A204.1 (cell line): Measurements from ENCODE around the gene SUN3.
"Not testable (repeated sequence)": the region's sequence is repeated elsewhere in the genome, so short reads cannot be mapped to it uniquely, and the experiment has no call there.

Experiments
- FAIRE-seq: peaks from 2 replicates; lab custom pipeline; 2012; peaks lifted over from hg19 to GRCh38; lab: Jason Lieb, UNC

Gene SUN3

GRCh38 chr7:48025624-48026023 lies 3.3 kb downstream of the SUN3 start:
- no peak for FAIRE-seq

DNA sequence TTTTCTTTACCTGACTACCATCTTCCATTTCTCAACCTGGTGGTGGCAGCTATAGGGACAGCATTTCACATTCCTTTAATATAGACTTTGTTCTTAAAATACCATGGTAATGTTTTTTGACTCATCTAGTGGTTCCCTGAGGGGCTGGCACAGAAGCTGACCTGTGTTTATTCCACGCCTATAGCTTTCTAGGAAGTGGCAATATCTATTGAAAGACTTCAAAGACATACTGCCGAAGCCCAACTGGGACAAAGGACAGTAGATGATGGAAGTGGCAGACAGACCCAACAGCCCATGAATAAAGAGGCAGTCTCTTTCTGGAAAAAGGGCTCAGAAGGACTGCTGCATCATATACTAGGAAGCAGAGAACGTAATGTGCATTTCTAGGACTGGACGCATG lies 11.2 kb downstream of the SUN3 start:
- no peak for FAIRE-seq

DNA sequence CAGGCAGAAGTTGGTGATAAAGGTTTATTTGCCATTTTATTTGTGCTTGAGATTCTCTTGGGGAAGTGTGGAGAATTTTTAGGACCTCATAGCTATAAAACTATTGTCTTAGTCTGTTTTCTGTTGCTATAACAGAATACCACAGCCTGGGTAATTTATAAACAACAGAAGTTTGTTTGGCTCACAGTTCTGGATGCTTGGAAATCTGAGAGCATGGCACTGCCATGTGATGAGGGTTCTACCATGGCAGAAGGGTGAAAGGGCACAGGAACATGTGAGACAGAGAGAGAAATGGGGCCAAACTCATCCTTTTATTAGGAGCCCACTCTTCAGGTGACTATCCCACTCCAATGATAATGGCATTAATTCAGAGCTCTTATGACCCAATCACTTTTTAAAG lies 12.3 kb downstream of the SUN3 start:
- no peak for FAIRE-seq

- no peak for FAIRE-seq
These were observed 17.0 kb downstream of the SUN3 start for GRCh38 chr7:48011951-48012350.

GRCh38 chr7:48011323-48011722 lies 17.6 kb downstream of the SUN3 start:
- FAIRE-seq = no peak

DNA sequence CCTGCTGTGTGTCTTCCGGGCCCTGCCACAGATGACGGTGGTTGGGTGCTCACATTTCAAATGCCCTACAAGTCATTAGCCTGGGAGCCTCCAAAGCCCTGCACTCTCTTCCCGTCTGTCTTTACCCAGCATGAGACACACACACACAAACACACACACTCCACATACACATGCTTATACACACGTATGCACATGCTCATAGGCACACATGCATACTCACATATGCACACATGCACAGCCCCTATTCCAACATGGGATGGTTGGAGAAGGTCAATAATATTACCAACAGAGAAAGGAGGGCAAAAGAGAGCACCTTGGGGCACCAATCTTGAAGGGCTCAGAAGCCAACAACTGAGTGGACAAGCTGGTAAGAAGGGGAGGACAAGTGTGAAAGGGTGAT lies 19.0 kb downstream of the SUN3 start:
- no peak for FAIRE-seq

GRCh38 chr7:48009257-48009656 lies 19.6 kb downstream of the SUN3 start:
- no peak for FAIRE-seq

DNA sequence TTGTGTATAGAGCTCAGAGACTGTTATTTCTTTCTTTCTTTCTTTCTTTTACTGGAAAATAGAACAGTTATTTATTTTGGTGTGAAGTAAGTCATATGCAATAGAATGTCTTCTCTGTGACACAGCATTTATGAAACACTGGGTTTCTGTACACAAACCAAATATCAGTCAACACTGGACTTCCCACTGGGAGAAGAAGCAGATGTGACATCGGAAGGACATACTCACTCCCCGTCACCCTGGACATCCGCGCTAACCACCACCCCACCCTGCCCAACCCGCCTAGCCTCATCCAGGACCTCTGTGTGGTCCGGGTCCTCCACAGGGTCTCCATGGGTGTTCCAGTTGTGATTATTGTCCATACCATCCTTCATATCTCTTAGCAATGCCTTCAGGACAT lies 22.0 kb downstream of the SUN3 start:
- no peak for FAIRE-seq

DNA sequence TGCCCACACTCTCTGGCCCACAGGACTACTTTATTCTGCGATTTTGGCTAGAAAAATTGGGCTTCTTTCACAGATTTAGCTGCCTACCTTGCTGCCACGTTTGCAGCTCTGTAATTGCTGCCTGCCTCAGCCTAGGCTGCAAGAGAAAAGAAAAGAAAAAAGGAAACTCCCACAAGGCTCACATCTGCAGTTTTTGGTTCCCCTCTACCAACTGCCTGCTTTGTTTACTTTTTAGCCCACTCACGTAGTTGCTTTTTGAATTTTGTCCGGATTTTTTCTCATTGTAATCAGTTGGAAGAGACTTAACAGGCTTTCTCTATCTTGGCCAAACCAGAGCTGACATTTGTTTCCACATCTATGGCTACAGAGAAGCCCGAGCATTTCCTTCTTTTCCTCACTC lies 24.3 kb downstream of the SUN3 start:
- no peak for FAIRE-seq

DNA sequence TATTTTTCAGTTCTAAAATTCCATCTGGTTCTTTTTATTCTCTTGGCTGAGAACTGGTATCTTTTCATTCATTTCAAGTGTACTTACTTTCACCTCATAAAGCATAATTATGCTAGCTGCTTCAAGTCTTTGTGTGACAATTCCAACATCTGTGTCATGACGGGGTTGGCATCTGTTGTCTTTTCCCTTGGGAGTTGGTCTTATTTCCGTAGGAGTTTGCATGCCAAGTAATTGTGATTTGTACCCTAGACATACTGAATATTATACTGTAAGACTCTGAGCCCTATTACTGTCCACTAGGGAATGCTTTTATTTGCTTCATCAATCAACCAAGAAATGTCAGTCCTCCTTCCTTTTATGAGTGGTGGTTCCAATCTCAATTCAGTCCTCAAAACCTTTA lies 24.9 kb downstream of the SUN3 start:
- FAIRE-seq = no peak

DNA sequence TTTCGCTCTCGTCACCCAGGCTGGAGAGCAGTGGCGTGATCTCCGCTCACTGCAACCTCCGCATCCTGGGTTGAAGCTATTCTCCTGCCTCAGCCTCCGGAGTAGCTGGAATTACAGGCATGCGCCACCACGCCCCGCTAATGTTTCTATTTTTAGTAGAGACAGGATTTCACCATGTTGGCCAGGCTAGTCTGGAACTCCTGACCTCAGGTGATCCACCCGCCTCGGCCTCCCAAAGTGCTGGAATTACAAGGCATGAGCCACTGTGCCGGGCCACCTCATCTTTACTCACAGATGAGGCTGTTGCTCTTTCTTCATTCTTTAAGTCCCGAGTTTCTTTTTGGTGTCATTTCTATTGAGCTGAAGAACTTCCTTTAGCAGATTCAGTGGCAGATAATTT lies 28.7 kb downstream of the SUN3 start:
- FAIRE-seq = not testable (repeated sequence)

- FAIRE-seq = no peak
These were observed 29.5 kb downstream of the SUN3 start for GRCh38 chr7:47999413-47999812.

- FAIRE-seq = no peak
These were observed 36.5 kb downstream of the SUN3 start for GRCh38 chr7:47992446-47992845.

DNA sequence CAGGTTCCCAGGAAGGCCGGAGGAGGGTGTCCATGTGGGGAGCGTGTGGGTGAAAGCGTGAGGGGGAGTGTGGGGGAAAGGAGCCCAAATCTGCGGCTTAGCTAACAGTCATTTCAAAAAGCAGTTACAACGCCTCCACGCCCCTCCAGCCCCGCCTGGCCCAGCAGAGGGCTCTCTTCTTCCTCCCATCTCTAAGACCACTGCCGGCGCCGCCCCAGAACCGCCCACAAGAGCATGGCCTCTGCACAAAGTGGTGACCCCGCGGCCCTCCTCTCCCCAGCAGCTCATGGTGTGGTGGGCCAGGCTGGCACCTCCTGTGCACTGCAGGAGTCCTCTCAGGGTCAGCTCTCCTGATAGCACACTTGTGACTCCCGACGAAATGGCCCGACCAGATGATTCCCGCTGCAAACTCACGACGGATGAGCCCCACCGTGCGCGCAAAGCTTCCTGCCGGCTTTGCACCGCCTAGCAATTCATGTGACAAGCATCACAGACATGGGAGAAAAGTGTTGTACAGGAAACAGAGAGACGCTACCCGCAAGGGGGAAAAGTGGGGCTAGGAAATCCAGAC lies 37.1 kb downstream of the SUN3 start:
- FAIRE-seq = no peak

- no peak for FAIRE-seq
These were observed 37.6 kb downstream of the SUN3 start for GRCh38 chr7:47991270-47991669.

GRCh38 chr7:47990592-47990991 lies 38.3 kb downstream of the SUN3 start:
- no peak for FAIRE-seq

DNA sequence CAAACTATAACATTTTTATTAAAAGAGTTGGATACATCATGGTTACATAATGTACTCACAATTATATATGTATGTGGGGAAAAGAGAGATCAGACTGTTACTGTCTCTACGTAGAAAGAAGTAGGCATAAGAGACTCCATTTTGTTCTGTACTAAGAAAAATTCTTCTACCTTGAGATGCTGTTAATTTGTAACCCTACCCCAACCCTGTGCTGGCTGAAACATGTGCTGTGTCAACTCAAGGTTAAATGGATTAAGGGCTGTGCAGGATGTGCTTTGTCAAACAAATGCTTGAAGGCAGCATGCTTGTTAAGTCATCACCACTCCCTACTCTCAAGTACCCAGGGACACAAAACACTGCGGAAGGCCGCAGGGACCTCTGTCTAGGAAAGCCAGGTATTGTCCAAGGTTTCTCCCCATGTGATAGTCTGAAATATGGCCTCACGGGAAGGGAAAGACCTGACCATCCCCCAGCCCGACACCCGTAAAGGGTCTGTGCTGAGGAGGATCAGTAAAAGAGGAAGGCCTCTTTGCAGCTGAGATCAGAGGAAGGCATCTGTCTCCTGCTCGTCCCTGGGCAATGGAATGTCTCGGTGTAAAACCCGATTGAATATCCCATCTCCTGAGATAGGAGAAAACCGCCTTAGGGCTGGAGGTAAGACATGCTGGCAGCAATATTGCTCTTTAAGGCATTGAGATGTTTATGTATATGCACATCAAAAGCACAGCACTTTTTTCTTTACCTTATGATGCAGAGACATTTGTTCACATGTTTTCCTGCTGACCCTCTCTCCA lies 39.1 kb downstream of the SUN3 start:
- not testable (repeated sequence) for FAIRE-seq

- no peak for FAIRE-seq
These were observed 40.2 kb downstream of the SUN3 start for GRCh38 chr7:47988496-47989386.

- FAIRE-seq = no peak
These were observed 46.3 kb downstream of the SUN3 start for GRCh38 chr7:47982610-47983009.

DNA sequence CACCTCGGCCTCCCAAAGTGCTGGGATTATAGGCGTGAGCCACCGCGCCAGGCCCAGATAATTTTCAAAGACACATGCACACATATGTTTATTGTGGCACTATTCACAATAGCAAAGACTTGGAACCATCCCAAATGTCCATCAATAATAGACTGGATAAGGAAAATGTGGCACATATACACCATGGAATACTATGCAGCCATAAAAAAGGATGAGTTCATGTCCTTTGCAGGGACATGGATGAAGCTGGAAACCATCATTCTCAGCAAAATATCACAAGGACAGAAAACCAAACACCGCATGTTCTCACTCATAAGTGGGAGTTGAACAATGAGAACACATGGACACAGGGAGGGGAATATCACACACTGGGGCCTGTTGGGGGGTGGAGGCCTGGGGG lies 48.3 kb downstream of the SUN3 start:
- not testable (repeated sequence) for FAIRE-seq

- FAIRE-seq = no peak
These were observed 49.1 kb downstream of the SUN3 start for GRCh38 chr7:47979832-47980181.

DNA sequence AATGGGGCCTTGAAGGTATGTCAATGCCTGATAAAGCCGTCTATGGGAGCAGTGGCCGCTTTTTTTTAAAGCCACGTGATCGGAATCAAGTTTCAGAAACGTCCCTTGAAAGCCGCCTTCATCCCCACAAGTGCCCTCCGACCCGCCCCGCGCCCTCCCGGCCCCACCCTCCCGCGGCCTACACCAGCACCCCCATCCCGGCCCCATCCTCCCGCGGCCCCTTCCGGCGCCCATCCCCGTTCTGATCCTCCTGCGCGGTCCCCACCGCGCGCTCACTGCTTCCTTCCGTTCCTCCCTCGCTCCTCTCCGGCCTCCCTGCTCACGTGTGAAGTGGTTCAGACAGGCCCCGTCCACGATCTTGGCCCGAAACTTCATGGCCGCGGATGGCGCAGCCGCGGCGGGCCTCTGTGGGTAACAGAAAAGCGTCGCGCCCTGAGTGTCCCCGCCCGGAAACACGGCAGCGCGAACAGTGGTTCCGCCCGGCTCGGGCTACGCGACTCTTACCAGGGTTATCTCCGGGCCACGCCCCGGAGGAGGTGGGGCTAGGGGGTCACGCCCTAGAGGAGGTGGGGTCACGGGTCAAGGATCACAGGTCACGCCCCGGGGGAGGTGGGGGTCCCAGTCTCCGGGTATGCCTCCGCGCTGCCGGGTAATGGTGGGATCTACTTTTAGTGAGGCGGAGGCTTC lies 49.6 kb downstream of the SUN3 start, which contains the start of gene HUS1:
Gene HUS1 (minus strand): TSS at position 471 of the 687 bp plus-strand sequence. CDS start 96 bp downstream, at position 375.
- FAIRE-seq = no peak

GRCh38 chr7:47978790-47979144 lies 50.1 kb downstream of the SUN3 start:
- no peak for FAIRE-seq
